Measurements from ENCODE around the gene FRAT1. TPM values are rescaled to one million over a fixed set of nuclear protein-coding genes. Genes with fewer than 3 reads are reported as not detected.

FRAT1 gene
- polyA plus RNA-seq, 3 donors: 17.0 to 34.4 (median 31.2) TPM

GRCh38 chr10:97353945-97354344 lies 34.9 kb downstream of the FRAT1 start:
- Mint-ChIP-seq H3K27ac (peak overlapping the region; percentile 95 to 98 (median 97)), H3K4me1 (peaks cover 71% of the 10 kb centered on the region), H3K4me3 (peak overlapping the region; percentile 63), H3K9me3 (peaks cover 0 to 1% (median 0%) of the 10 kb centered on the region in 7 donors), H3K36me3 (peaks cover 59 to 75% of the 10 kb centered on the region in 2 donors), H3K27me3 (ENCODE audit: low read depth in 3 of 3) (peaks cover 0 to 3% (median 0%) of the 10 kb centered on the region in 3 donors)
- Histone ChIP-seq H3K9me3 (replicated peaks in 1 of 2; ENCODE audit: control insufficient read depth in 1 of 2, insufficient read depth in 1 of 2, low read length in 2 of 2) (no peaks in the 10 kb centered on the region), H3K9ac (ENCODE audit: insufficient read depth, low read length, poor library complexity, severe bottlenecking) (peak overlapping the region; percentile 63), H4K20me1 (ENCODE audit: insufficient read depth, low read length) (no peaks in the 10 kb centered on the region), H3K27ac (ENCODE audit: low read depth in 1 of 2, low read length in 2 of 2) (peak overlapping the region; percentile 80 to 93), H3K4me3 (replicated peaks in 1 of 3; ENCODE audit: low read depth in 2 of 3, low read length in 3 of 3) (peak overlapping the region in 1 of 3 experiments; percentile 58), H3K4me1 (ENCODE audit: control insufficient read depth in 1 of 2, insufficient read depth in 2 of 2, low read length in 2 of 2) (peaks cover 64% of the 10 kb centered on the region in 2 donors), H3K36me3 (replicated peaks in 1 of 2; ENCODE audit: control insufficient read depth in 1 of 2, insufficient read depth in 2 of 2, low read length in 2 of 2) (peaks cover 25 to 56% of the 10 kb centered on the region in 2 donors), H3K27me3 (ENCODE audit: control insufficient read depth in 2 of 2, insufficient read depth in 2 of 2, low read length in 2 of 2) (no peaks in the 10 kb centered on the region), H3K4me2 (replicated peaks; ENCODE audit: extremely low read depth, low read length, poor library complexity, severe bottlenecking) (peak overlapping the region; percentile 62), H2AFZ (ENCODE audit: insufficient read depth, low read depth, low read length, poor library complexity, severe bottlenecking) (no peak overlapping the region), H3K79me2 (ENCODE audit: insufficient read depth, low read length) (peaks cover 26% of the 10 kb centered on the region)
- TF ChIP-seq CTCF (IDR thresholded peaks at IDR 0.05): no peak
- WGBS (ENCODE audit: insufficient coverage): no CpG with 5 or more reads among the region's 4 CpGs
- intact Hi-C loops (cut with micrococcal nuclease): loop anchor here in 1 of 2 donors (5.0 kb wide), 1 partner anchor 37 kb away; the partner anchor contains the start of gene FRAT1
- peak; percentile 95 to 98 (median 97) for DNase-seq

GRCh38 chr10:97355571-97355975 lies 36.5 kb downstream of the FRAT1 start:
- H3K9ac ChIP-seq (ENCODE audit: insufficient read depth, low read length, poor library complexity, severe bottlenecking): no peak overlapping the region
- peak overlapping the region in 1 of 2 donors; percentile 59 for H3K4me3 Mint-ChIP-seq
- peaks cover 79 to 80% of the 10 kb centered on the region in 2 donors for H3K4me1 ChIP-seq (ENCODE audit: control insufficient read depth in 1 of 2, insufficient read depth in 2 of 2, low read length in 2 of 2)
- WGBS (ENCODE audit: insufficient coverage): 18% methylated on average over 4 of the region's 5 CpGs
- peak; percentile 55 for TF ChIP-seq CTCF (IDR thresholded peaks at IDR 0.05)
- intact Hi-C loops (cut with micrococcal nuclease): no loop called here
- H3K27me3 Mint-ChIP-seq (ENCODE audit: low read depth in 3 of 3): peaks cover 0 to 3% (median 0%) of the 10 kb centered on the region in 3 donors
- H3K36me3 Mint-ChIP-seq: peaks cover 61 to 75% of the 10 kb centered on the region in 2 donors
- peaks cover 27% of the 10 kb centered on the region for H3K79me2 ChIP-seq (ENCODE audit: insufficient read depth, low read length)
- H3K9me3 Mint-ChIP-seq: no peaks in the 10 kb centered on the region
- peak in 2 of 3 donors; percentile 62 to 64 for DNase-seq
- H3K9me3 ChIP-seq (replicated peaks in 1 of 2; ENCODE audit: control insufficient read depth in 1 of 2, insufficient read depth in 1 of 2, low read length in 2 of 2): no peaks in the 10 kb centered on the region
- H3K36me3 ChIP-seq (replicated peaks in 1 of 2; ENCODE audit: control insufficient read depth in 1 of 2, insufficient read depth in 2 of 2, low read length in 2 of 2): peaks cover 34 to 58% of the 10 kb centered on the region in 2 donors
- peak overlapping the region; percentile 30 for H3K4me2 ChIP-seq (replicated peaks; ENCODE audit: extremely low read depth, low read length, poor library complexity, severe bottlenecking)
- peak overlapping the region in 1 of 3 experiments; percentile 41 for H3K4me3 ChIP-seq (replicated peaks in 1 of 3; ENCODE audit: low read depth in 2 of 3, low read length in 3 of 3)
- no peaks in the 10 kb centered on the region for H4K20me1 ChIP-seq (ENCODE audit: insufficient read depth, low read length)
- peaks cover 86% of the 10 kb centered on the region for H3K4me1 Mint-ChIP-seq
- no peak overlapping the region for H2AFZ ChIP-seq (ENCODE audit: insufficient read depth, low read depth, low read length, poor library complexity, severe bottlenecking)
- peak overlapping the region; percentile 80 to 93 for H3K27ac ChIP-seq (ENCODE audit: low read depth in 1 of 2, low read length in 2 of 2)
- H3K27me3 ChIP-seq (ENCODE audit: control insufficient read depth in 2 of 2, insufficient read depth in 2 of 2, low read length in 2 of 2): no peaks in the 10 kb centered on the region
- H3K27ac Mint-ChIP-seq: peak overlapping the region; percentile 95 to 98 (median 97)
